AG09309 (cell line): ENCODE results near the gene GNPNAT1.
"Not testable (repeated sequence)": the region's sequence is repeated elsewhere in the genome, so short reads cannot be mapped to it uniquely, and the experiment has no call there.

Experiments used
- DNase-seq: peaks from one replicate; pipeline ENCODE4 v3.0.0-alpha.2; 2010; ENCODE audit warnings: low read depth
- H3K4me3 ChIP-seq: 2 replicates; pipeline ENCODE4 v1.5.1; 2011; ENCODE audit warnings: mild to moderate bottlenecking, low read depth, low read length, moderate library complexity; ENCODE audit not compliant: control insufficient read depth
- CTCF ChIP-seq: IDR thresholded peaks from 2 replicates; pipeline ENCODE4 v1.5.1; 2011; ENCODE audit warnings: mild to moderate bottlenecking, low read depth, low read length, inconsistent platforms; ENCODE audit not compliant: insufficient read depth, control insufficient read depth; ENCODE audit errors: missing control alignments

Gene GNPNAT1

GRCh38 chr14:52738409-52738808 is 53.0 kb downstream of the GNPNAT1 start:
- DNase-seq, result no peak
- no peak overlapping the region for H3K4me3 ChIP-seq
- no peak for TF ChIP-seq CTCF

DNA sequence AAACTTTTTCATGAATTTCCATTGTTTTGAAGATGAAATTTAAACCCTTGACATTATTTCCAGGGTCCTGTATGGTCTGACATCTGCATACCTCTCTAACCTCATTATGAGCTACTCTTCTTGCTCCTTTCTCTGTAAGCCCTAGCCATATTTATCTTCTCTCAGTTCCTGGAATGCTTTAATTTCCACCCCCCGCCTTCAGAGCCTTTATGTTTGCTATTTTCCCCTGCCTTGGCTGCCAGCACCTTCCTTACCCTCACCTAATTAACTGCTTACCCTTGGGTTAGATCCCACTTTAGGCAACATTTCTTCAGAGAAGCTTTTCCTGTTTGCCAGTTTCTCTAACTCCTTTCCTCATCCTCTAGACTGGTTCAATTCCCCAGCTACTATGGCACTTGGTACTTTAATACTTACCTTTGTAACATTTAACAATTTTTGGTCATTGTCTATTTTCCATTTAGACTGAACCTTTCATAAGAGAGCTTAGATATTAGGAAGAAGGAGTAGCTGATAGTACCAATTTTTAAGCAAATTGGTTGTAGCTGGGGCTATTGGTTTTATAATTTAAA is 55.4 kb downstream of the GNPNAT1 start:
- H3K4me3 ChIP-seq, result no peak overlapping the region
- TF ChIP-seq CTCF, result no peak
- no peak for DNase-seq

GRCh38 chr14:52733824-52734223 is 57.6 kb downstream of the GNPNAT1 start:
- no peak for TF ChIP-seq CTCF
- DNase-seq, result no peak
- no peak overlapping the region for H3K4me3 ChIP-seq

DNA sequence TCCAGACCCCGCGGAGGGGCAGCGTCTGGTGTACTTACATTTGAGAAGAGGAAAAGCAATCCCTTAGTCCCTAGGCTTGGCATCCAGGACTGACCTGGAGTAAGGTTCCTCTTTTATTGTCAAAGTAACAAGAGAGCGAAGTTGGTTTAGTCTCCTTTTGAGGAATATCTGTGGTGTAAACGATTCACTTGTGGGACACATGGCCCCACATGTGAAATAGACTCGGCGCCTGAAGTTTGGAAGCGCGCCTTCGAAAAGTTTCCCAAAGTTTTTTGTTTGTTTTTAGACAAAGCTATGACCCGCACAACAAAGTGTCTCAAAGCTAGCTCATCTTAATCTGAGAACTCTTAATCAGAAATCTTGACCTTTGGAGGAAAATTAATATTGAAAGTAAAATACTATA is 60.7 kb downstream of the GNPNAT1 start:
- DNase-seq, result no peak
- TF ChIP-seq CTCF, result no peak
- peak overlapping the region; percentile 86 for H3K4me3 ChIP-seq

DNA sequence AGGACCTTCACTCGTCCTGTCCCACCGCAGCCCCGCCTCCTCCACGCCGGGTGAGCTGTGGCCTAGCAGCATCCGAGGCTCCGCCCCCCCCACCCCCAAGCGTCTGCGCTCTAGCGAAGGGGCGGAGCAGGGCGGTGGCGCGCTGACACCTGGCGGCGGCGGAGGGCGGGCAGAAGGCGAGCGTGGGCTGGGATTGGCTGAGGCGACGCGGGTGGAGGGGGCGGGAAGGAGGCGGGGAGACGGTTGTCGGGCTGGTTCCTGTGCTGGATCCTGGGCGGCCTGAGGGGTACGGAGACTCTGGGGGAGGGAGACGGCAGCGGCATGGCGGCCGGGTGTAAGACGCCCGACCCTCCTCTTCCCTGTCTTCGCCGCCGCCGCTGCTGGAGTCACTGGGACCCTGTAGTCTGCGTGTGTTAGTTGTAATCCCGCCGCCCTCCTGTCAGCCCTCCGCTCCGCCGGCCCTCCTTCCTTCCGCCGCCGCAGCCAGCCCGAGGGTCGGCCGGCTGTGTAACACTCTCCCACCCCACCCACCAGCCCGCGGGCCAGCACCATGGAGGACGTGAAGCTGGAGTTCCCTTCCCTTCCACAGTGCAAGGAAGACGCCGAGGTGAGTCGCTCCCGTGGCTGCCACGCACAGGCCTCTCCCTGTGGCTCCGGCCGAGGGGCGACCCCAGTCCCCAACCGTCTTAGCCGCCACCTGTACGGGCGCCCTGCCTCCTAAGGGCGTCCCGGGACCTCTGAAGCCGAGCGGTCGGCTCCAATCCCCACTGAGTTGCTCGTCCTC is 61.3 kb downstream of the GNPNAT1 start, which contains the start of gene STYX:
Gene STYX (plus strand): TSS at position 242 of the 784 bp plus-strand sequence. CDS start 309 bp downstream, at position 551.
- TF ChIP-seq CTCF, result no peak
- H3K4me3 ChIP-seq, result peak within 1 kb of the TSS; percentile 86
- DNase-seq, result peak; percentile 83

GRCh38 chr14:52729585-52729924 is 61.9 kb downstream of the GNPNAT1 start:
- DNase-seq, result no peak
- no peak for TF ChIP-seq CTCF
- H3K4me3 ChIP-seq, result peak overlapping the region; percentile 23

DNA sequence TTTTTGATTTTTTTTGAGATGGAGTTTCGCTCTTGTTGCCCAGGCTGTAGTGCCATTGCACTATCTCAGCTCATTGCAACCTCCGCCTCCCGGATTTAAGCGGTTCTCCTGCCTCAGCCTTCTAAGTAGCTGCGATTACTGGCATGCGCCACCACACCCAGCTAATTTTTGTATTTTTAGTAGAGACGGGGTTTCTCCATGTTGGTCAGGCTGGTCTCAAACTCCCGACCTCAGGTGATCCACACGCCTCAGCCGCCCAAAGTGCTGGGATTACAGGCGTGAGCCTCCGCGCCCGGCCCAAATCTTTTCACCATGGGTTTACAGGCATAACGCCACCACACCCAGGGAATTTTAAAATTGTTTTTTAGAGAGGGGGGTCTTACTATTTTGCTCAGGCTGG is 62.4 kb downstream of the GNPNAT1 start:
- not testable (repeated sequence) for DNase-seq, H3K4me3 ChIP-seq

DNA sequence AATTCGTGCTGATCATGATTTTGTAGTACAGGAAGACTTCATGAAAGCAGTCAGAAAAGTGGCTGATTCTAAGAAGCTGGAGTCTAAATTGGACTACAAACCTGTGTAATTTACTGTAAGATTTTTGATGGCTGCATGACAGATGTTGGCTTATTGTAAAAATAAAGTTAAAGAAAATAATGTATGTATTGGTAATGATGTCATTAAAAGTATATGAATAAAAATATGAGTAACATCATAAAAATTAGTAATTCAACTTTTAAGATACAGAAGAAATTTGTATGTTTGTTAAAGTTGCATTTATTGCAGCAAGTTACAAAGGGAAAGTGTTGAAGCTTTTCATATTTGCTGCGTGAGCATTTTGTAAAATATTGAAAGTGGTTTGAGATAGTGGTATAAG is 63.9 kb downstream of the GNPNAT1 start:
- H3K4me3 ChIP-seq, DNase-seq: not testable (repeated sequence)
